GF-D8 (cell line): ENCODE data around the gene MLH1.

Experiments used
- DNase-seq: peaks from one replicate; lab custom pipeline; 2025; lab: John Stamatoyannopoulos, UW

The MLH1 gene

GRCh38 chr3:36981006-36981405, 12.3 kb upstream of the MLH1 start:
- no peak for DNase-seq

DNA sequence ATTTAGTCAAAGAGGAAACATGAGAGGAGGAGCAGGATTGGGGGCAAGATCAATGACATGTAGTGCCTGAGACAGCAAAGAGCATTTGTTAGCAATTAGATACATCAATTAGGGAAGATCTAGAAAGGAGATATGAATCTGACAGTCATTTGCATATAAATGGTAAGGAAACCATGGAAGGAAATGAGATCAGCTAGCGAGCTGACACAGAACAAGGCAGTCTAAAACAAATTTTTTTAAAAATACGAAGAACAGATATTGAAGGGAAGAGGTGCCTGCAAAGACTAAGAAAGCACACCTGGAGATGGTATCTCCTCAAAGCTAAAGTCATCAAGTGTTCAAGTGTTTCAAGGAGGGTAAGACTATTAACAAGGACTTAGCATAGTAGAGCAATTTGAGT, 5.0 kb upstream of the MLH1 start:
- DNase-seq: no peak

- no peak for DNase-seq
Observed at GRCh38 chr3:36989005-36989404, 4.3 kb upstream of the MLH1 start.

- no peak for DNase-seq
Observed at GRCh38 chr3:36989568-36989967, 3.8 kb upstream of the MLH1 start.

DNA sequence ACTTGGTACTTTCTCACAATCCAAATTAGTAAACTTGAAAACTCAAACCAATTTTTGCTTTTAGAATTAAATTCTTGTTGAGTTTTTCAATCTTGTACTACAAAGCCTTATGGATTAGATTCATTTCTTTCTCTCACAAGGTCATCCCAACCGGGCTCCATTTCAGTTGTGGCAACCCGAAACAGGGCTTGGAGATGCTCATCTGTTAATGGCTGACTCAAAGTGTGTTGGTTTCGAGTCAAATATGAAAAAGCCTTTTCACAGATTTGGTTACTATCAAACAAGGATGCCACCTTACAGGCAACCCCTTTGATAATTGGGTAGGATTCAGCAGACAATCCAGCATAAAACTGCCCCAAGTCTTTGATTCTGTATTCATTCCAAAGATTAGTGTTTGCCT, 2.2 kb upstream of the MLH1 start:
- DNase-seq: no peak

DNA sequence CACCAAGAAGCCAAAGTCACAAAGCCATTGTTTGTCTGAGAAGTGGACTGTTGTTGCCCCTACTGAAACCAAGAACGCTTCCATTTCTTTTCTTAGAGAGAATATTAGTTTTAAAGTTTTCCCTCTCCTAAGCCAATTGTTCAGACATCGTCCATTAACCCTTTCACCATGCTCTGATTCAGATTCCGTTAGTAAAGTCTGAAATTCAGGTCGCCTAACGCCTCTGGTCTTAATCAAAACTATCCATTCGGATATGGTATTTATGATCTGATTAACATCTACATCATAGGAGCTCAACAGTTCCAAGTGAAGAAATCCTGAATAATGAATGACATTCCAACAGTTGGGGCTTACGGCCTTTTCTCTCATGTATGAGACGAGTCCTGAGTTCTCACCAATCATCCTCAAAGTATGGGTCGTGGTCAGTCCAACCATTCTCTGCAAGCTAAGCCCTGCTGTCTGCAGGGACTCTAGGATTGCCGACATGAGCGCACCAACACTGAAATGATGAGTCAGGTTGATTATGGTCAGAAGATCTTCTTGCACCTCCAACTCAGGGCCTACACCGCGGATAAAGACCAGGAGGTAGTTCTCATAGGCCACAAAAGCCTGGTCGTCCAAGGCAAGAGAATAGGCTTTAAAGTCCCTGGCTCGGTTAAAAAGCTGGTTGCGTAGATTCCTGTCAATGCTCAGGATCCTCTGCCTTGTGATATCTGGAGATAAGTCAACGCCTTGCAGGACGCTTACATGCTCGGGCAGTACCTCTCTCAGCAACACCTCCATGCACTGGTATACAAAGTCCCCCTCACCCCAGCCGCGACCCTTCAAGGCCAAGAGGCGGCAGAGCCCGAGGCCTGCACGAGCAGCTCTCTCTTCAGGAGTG, 1.2 kb upstream of the MLH1 start:
- DNase-seq: no peak

DNA sequence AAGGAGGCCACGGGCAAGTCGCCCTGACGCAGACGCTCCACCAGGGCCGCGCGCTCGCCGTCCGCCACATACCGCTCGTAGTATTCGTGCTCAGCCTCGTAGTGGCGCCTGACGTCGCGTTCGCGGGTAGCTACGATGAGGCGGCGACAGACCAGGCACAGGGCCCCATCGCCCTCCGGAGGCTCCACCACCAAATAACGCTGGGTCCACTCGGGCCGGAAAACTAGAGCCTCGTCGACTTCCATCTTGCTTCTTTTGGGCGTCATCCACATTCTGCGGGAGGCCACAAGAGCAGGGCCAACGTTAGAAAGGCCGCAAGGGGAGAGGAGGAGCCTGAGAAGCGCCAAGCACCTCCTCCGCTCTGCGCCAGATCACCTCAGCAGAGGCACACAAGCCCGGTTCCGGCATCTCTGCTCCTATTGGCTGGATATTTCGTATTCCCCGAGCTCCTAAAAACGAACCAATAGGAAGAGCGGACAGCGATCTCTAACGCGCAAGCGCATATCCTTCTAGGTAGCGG, 452 bp upstream of the MLH1 start, which contains the start of gene EPM2AIP1:
EPM2AIP1 (minus strand) TSS at position 326 of the 520 bp plus-strand sequence; CDS start at position 272, 54 bp downstream.
- no peak for DNase-seq

GRCh38 chr3:37014620-37015019, 21.3 kb downstream of the MLH1 start:
- DNase-seq: no peak

- DNase-seq: no peak
Observed at GRCh38 chr3:37015642-37016041, 22.3 kb downstream of the MLH1 start.

- DNase-seq: no peak
Observed at GRCh38 chr3:37016903-37017302, 23.6 kb downstream of the MLH1 start.

DNA sequence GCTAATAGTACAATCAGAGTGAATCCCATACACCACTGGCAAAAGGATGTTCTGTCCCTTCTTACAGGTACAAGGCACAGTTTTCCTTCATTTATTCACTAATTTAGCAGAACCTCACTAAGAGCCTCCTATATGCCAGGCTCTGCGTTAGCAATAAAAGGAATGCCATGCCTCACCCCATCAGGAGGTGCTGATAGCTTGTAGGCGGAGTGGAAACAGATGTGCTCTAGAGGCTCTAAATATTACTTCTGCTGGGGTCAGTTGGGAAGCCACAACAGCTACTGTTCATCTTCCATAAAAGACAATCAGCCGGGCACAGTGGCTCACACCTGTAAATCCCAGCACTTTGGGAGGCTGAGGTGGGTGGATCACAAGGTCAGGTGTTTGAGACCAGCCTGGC, 24.4 kb downstream of the MLH1 start:
- DNase-seq: no peak

DNA sequence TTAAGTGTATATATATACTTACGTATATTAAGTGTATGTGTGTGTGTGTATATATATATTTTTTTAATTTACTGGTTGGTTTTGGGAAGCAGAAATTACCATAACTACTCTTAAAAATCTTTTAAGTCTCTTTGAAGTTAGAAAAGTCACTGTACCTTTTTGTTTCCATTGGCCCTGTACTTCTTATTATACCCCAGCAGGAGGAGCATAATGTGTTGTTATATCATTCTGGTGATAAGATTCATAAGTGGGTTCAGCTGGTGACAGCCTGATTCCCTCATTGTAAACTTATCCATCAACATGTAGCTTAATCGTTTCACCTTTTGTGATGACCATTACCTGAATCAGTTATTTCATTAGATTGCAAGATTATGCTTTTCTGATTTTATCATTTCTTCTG, 30.8 kb downstream of the MLH1 start:
- peak; percentile 18 for DNase-seq

DNA sequence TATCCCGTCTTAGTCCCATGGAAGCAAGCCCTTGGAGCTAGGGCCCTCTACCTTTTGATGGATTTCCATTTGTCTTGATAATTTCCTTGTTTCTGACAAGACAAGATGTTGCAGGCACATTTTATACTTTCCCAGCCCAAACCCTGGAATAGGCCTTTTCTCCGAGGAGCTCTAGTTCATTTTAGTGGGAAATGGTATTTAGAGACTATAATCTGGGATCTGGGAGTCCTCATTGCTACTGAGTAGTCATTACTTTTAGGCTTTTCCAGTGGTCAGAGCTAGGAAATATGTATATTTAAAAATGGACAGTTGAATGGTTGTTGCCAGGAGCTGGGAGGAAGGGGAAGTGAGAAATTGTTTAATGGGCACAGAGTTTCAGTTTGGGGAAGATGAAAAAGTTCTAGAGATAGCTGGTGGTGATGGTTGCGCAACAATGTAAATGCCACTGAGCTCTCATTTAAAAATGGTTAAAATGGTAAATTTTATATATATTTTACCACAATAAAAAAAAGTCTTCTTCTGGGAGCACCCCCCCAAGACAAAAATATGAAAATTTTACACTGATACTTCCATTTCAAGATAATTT, 31.6 kb downstream of the MLH1 start:
- DNase-seq: peak; percentile 56

- no peak for DNase-seq
Observed at GRCh38 chr3:37025561-37026335, 32.4 kb downstream of the MLH1 start.

DNA sequence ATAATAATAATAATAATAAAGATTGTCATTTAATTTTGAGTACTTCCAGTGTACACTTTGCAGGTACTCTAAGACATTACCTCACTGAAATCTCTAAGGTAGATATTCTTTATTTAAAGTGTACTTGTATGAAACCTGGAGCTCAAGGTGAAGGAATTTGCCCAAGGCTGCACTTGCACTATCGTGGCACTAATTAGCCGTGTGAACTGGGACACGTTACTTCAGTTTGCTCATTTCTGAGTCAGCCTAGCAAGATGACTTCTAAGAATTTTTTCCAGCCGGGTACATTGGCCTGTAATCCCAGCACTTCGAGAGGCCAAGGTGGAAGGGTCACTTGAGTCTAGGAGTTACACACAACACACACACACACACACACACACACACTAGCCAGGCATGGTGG, 33.5 kb downstream of the MLH1 start:
- DNase-seq: no peak

GRCh38 chr3:37028329-37028728, 35.0 kb downstream of the MLH1 start:
- no peak for DNase-seq

DNA sequence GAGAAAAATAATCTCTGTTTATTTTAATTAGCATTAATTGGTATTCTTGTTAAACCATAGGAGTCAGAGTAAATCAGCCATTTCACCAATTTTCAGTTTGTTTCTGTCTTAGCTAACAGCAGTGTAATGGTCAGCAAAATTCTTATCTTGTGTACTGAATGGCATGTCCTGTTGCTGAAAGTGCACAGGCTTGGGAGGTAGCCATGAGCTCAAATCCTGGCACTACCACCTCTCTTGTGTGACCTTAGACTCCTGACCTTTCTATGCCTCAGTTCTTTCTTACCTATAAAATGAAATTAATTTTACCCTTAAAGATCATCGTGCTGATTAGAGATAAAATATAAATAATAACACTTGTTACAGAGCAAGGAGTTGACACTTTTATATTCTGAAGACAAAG, 35.8 kb downstream of the MLH1 start:
- DNase-seq: no peak

GRCh38 chr3:37029516-37030163, 36.3 kb downstream of the MLH1 start:
- DNase-seq: no peak

DNA sequence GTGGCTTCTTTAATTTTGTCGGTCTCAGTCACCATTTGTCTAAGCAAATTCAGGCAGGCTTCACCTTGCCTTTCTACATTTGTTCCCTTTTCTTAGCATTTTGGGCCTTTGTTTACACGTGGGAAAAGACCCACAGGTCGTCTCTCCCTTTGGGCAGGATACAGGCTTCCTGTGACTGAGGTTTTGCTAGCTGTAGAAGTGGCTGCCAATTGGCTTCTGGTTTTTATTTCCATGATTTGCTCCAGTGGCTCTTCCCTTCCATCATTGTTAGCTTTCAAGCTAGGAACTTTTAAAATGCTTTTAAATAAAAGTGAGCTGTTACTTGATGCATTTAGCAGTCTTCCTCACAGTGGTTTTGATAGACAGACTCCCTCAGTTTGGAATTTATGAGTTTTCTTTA, 37.3 kb downstream of the MLH1 start:
- no peak for DNase-seq

- no peak for DNase-seq
Observed at GRCh38 chr3:37031096-37031682, 37.9 kb downstream of the MLH1 start.

- no peak for DNase-seq
Observed at GRCh38 chr3:37032961-37033360, 39.6 kb downstream of the MLH1 start.

GRCh38 chr3:37037352-37037751, 44.0 kb downstream of the MLH1 start:
- DNase-seq: no peak
